Measurements from ENCODE around the gene SCAMP2.
A peak's percentile ranks its signal among the peaks of the same experiment; 100 is the strongest.

The SCAMP2 gene

DNA sequence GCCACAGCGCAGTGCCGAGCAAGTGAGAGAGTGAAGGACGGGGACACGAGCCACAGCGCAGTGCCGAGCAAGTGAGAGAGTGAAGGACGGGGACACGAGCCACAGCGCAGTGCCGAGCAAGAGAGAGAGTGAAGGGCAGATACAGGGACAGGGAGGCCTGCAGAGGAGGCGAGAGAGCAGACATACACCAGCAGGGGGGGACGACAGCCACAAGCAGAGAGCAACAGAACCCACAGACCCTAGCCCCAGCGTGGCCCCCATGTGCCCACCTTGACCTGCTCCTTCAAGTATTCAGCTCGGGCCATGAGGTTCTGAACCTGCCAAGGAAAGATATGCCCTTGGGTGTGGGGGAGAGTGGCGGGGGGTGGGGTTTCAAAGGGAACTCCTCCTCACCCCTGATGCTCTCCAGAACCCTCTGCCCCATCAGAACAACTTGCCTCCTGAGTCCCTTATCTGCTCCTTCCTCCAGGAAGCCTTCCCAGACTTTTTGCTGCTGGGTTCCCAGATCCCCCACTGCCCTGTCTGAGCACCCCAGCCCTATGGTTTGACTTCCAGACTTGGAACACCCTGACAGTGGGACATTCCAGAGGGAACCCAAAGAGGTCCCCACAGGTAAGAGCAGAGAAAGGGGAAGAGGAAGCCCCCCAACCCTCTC, 35.6 kb downstream of the SCAMP2 start:
- no peak overlapping the region for H3K4me3 ChIP-seq (ENCODE audit: low read length)
- DNase-seq (ENCODE audit: low read depth) = no peak
- TF ChIP-seq, protein P1, sequence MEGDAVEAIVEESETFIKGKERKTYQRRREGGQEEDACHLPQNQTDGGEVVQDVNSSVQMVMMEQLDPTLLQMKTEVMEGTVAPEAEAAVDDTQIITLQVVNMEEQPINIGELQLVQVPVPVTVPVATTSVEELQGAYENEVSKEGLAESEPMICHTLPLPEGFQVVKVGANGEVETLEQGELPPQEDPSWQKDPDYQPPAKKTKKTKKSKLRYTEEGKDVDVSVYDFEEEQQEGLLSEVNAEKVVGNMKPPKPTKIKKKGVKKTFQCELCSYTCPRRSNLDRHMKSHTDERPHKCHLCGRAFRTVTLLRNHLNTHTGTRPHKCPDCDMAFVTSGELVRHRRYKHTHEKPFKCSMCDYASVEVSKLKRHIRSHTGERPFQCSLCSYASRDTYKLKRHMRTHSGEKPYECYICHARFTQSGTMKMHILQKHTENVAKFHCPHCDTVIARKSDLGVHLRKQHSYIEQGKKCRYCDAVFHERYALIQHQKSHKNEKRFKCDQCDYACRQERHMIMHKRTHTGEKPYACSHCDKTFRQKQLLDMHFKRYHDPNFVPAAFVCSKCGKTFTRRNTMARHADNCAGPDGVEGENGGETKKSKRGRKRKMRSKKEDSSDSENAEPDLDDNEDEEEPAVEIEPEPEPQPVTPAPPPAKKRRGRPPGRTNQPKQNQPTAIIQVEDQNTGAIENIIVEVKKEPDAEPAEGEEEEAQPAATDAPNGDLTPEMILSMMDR (conservative IDR thresholded peaks at IDR 0.05; ENCODE audit: low read depth, low read length) = peak; percentile 17

DNA sequence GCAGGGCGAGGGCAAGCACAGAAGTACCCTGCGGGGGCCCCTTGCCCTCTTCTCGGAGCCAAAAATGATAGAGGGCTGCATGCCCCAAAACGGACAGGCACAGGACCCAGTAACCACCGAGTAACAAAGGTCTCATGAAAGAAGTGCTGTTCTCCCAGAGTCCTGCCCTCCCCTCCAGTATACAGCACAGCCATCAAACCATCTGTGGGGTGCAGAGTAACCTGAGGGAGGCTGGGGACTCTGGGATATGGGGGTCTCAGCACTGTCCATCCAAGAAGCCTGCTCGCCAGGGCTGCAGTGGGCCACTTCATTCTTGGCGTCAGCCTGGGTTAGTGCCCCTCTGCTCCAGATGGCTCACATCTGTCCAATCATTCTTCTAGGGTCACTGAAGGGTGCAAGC, 36.3 kb downstream of the SCAMP2 start:
- H3K4me3 ChIP-seq (ENCODE audit: low read length) = no peak overlapping the region
- no peak for DNase-seq (ENCODE audit: low read depth)
- TF ChIP-seq, protein P1 (conservative IDR thresholded peaks at IDR 0.05; ENCODE audit: low read depth, low read length) = no peak

DNA sequence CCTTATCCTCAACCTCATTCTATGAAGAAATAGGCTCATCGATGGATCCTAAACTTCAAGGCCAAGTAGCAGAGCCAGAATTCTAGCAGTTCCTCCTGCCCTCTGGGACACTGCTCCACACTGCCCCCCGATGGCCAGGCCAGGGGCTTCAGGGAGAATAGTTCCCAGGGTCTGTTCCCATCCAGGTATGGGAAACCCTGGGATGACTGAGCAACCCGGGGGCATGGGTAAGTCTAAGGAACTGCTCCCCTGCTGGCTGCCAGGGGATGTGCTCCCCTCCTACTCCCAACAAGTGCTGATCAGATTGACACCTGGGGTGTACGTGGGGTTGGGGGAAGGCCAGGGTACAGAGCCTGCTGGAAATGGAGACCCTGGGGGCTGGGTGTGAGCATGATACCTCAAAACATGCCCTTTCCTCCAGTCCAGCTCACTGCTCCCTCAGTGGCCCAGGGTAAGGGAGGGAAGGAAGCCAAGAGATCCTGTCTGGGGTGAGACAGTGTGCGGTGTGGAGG, 37.8 kb downstream of the SCAMP2 start:
- TF ChIP-seq, protein P1 (conservative IDR thresholded peaks at IDR 0.05; ENCODE audit: low read depth, low read length) = peak; percentile 94
- no peak overlapping the region for H3K4me3 ChIP-seq (ENCODE audit: low read length)
- DNase-seq (ENCODE audit: low read depth) = no peak

DNA sequence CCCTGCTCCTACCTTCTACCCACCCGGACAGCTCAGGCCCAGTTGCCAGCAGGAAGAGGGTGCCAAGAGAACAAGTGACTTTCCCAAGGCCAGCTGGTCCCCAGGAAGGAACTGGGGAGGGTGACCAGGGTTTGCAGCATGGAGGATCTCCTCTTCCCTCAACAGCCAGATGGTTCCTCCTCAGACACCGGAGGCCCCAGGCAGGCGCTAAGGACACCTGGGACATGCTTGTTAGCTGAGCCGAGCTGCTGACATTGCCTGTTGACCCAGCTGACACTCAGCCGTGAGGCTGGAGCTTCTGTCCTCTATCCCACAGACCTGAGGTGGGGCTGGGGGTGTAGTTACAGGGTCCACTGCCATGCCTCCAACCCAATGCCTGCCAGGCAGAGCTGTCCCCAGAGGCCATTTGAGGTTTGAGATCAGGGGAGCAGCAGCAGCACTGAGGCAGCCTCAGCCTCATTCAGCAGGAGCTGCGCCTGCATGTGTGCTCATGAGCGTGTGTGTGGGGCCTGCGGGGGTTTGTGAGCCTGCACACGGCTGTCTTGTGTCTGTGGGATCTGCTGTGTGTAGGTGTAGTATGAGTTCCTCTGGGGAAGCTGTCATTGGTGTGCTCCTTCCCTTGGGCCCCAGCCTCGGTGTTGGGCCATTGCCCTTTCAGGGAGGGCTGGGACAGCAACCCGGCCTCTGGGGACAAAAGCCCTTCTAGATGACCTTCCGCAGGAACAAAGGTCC, 39.6 kb downstream of the SCAMP2 start:
- no peak for DNase-seq (ENCODE audit: low read depth)
- TF ChIP-seq, protein P1 (conservative IDR thresholded peaks at IDR 0.05; ENCODE audit: low read depth, low read length) = no peak
- no peak overlapping the region for H3K4me3 ChIP-seq (ENCODE audit: low read length)

GRCh38 chr15:74832826-74833225, 40.3 kb downstream of the SCAMP2 start:
- H3K4me3 ChIP-seq (ENCODE audit: low read length) = no peak overlapping the region
- DNase-seq (ENCODE audit: low read depth) = no peak
- TF ChIP-seq, protein P1 (conservative IDR thresholded peaks at IDR 0.05; ENCODE audit: low read depth, low read length) = no peak

DNA sequence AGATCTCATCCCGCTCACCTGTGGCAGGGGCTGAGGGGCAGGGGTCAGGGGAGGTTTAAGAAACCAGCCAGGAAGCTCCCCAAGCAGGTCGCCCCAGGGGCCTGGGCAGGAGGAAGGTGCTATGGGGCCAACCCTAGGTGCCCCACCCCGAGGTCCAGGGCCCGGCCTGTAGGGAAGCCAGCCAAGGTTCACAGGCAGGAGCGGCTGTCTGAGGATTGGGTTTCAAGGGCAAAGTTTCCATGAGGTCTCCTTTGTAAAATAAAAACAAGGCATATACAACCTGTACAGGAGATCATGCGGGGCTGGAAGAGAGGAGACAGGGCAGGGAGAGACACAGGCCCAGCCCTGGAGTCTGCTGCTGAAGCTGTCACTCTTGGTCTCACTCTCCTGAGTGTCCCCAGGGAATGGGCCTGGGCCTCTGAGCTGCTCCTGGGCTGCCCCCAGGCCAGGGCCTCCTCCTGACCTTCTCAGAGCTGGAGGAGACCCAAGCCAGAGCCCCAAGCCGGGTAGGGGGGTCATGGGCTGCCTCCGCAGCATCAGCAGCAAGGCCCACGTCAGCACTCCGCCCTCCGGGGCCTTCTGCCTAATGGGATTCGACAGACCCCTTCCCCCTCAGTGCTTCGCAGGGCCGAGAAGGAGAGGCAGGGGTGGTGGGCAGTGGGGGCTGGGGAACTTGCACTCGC, 41.2 kb downstream of the SCAMP2 start:
- DNase-seq (ENCODE audit: low read depth) = no peak
- TF ChIP-seq, protein P1 (conservative IDR thresholded peaks at IDR 0.05; ENCODE audit: low read depth, low read length) = no peak
- no peak overlapping the region for H3K4me3 ChIP-seq (ENCODE audit: low read length)
